B cell (primary cell): ENCODE data around the gene TMEM92. TPM values are rescaled to one million over a fixed set of nuclear protein-coding genes. Genes with fewer than 3 reads are reported as not detected.

ENCODE experiments used
- ATAC-seq: fragments of 200-7000 bp; cut with Tn5 transposase; one replicate; pipeline ENCODE4 v1.10.0; 2021; ENCODE audit warnings: low read depth, mild to moderate bottlenecking, moderate number of reproducible peaks, moderate library complexity
- CTCF ChIA-PET: fragments of 350-600 bp; sonication (Branson Sonifier 250); formaldehyde crosslinking; loops from one replicate; lab custom pipeline; 2021; ENCODE audit warnings: antibody characterized with exemption, inconsistent platforms; lab: Charles Lee
- POLR2A ChIA-PET: fragments of 350-600 bp; sonication (Branson Sonifier 250); formaldehyde crosslinking; loops from one replicate; lab custom pipeline; 2021; ENCODE audit warnings: antibody characterized with exemption; lab: Charles Lee
- DNase-seq: peaks from one replicate; pipeline ENCODE4 v3.0.0; 2013
- H2AFZ ChIP-seq: 2 replicates; pipeline ENCODE4 v1.6.1; 2012; ENCODE audit warnings: mild to moderate bottlenecking, low read depth, low read length; ENCODE audit not compliant: insufficient read depth, poor library complexity, severe bottlenecking
- H3K27ac ChIP-seq, 2 donors: 1 replicate in 1 of 2; 2 replicates in 1 of 2; pipeline ENCODE4 v1.5.1; 2012 to 2013; ENCODE audit warnings: low read length in 2 of 2, mild to moderate bottlenecking in 2 of 2, moderate library complexity in 1 of 2
- H3K27me3 ChIP-seq, 4 experiments: fragments of 200-600 bp in 1 of 4; sonication (generic) in 1 of 4; replicated peaks in 1 of 4; 1 replicate in 2 of 4; 2 replicates in 2 of 4; pipeline versions ENCODE4 v1.6.1 to v1.7.0; 2013 to 2016; ENCODE audit warnings: low read length in 3 of 4, mild to moderate bottlenecking in 2 of 4, mixed read lengths in 1 of 4, moderate library complexity in 1 of 4; ENCODE audit not compliant: insufficient read depth in 4 of 4, control insufficient read depth in 3 of 4; ENCODE audit errors: control extremely low read depth in 1 of 4
- H3K36me3 ChIP-seq, 2 experiments: replicated peaks in 1 of 2; 1 replicate in 1 of 2; 2 replicates in 1 of 2; pipeline versions ENCODE4 v1.6.1 to v1.7.1; 2013; ENCODE audit warnings: low read length in 1 of 2; ENCODE audit not compliant: insufficient read depth in 2 of 2, control insufficient read depth in 1 of 2; ENCODE audit errors: control extremely low read depth in 1 of 2, extremely low read depth in 1 of 2
- H3K4me1 ChIP-seq, 2 donors: fragments of 200-600 bp in 1 of 2; sonication (generic) in 1 of 2; 1 replicate in 1 of 2; 2 replicates in 1 of 2; pipeline versions ENCODE4 v1.5.1 to v1.6.1; 2013 to 2017; ENCODE audit warnings: low read length in 2 of 2; ENCODE audit not compliant: control insufficient read depth in 2 of 2, insufficient read depth in 2 of 2
- H3K4me2 ChIP-seq: replicated peaks from 2 replicates; pipeline ENCODE3; 2012; ENCODE audit warnings: mild to moderate bottlenecking, low read depth, low read length; ENCODE audit not compliant: poor library complexity, severe bottlenecking
- H3K4me3 ChIP-seq, 5 experiments: fragments of 200-600 bp in 1 of 5; sonication (generic) in 1 of 5; 1 replicate in 3 of 5; 2 replicates in 2 of 5; pipeline versions ENCODE4 v1.5.1 to v1.7.0; 2011 to 2016; ENCODE audit warnings: low read length in 4 of 5, mild to moderate bottlenecking in 4 of 5, low read depth in 2 of 5, control low read depth in 1 of 5, moderate library complexity in 1 of 5; ENCODE audit not compliant: insufficient read depth in 1 of 5; ENCODE audit errors: control extremely low read depth in 1 of 5, extremely low read depth in 1 of 5
- H3K79me2 ChIP-seq: fragments of 200-600 bp; sonication (generic); one replicate; pipeline ENCODE4 v1.6.0; 2016; ENCODE audit warnings: low read length; ENCODE audit not compliant: control insufficient read depth, insufficient read depth
- H3K9ac ChIP-seq: fragments of 200-600 bp; sonication (generic); 2 replicates; pipeline ENCODE4 v1.6.1; 2017; ENCODE audit warnings: mild to moderate bottlenecking, low read length, moderate library complexity
- H3K9me3 ChIP-seq, 3 donors: one replicate each; pipeline versions ENCODE4 v1.6.1 to v1.7.1; 2013; ENCODE audit warnings: low read length in 2 of 3; ENCODE audit not compliant: control insufficient read depth in 2 of 3, insufficient read depth in 1 of 3; ENCODE audit errors: control extremely low read depth in 1 of 3
- H4K20me1 ChIP-seq: 2 replicates; pipeline ENCODE4 v1.6.0; 2012; ENCODE audit warnings: mild to moderate bottlenecking, low read length; ENCODE audit not compliant: insufficient read depth, control insufficient read depth, poor library complexity, severe bottlenecking
- H3K27ac Mint-ChIP-seq: one replicate; pipeline ENCODE4 v1.8.0; 2021; ENCODE audit warnings: mixed read lengths
- H3K27me3 Mint-ChIP-seq: one replicate; pipeline ENCODE4 v1.8.0; 2021; ENCODE audit warnings: mixed read lengths
- H3K4me1 Mint-ChIP-seq: one replicate; pipeline ENCODE4 v1.8.0; 2021; ENCODE audit warnings: mixed read lengths
- H3K4me3 Mint-ChIP-seq: one replicate; pipeline ENCODE4 v1.8.0; 2021; ENCODE audit warnings: mixed read lengths
- H3K9me3 Mint-ChIP-seq: one replicate; pipeline ENCODE4 v1.8.0; 2022; ENCODE audit warnings: mixed read lengths; ENCODE audit not compliant: insufficient read depth
- EZH2 ChIP-seq: IDR thresholded peaks from 2 replicates; pipeline ENCODE4 v1.6.1; 2012; ENCODE audit warnings: borderline replicate concordance, low read depth, mild to moderate bottlenecking, moderate library complexity, low read length; ENCODE audit not compliant: insufficient read depth, poor library complexity, severe bottlenecking
- WGBS: methylation state at CpG from one replicate; pipeline ENCODE4 v1.1.5; 2013; ENCODE audit warnings: missing lambda C conversion rate; ENCODE audit not compliant: insufficient coverage; 5-methylcytosine and 5-hydroxymethylcytosine counted together
- intact Hi-C: fragments of 100-400 bp; cut with micrococcal nuclease; formaldehyde crosslinking; loops from one replicate; pipeline ENCODE4 v1.10.0; 2022
- polyA plus RNA-seq: library from polyadenylated mRNA; depleted of rRNA; stranded (reverse); fragments of >200 nt; gene quantifications from 2 replicates; pipeline ENCODE4 v1.2.3, GENCODE V29; 2012
- total RNA-seq, 2 donors: library from RNA; stranded (reverse); fragments of 120-200 nt in 1 of 2; gene quantifications; 1 replicate in 1 of 2; 2 replicates in 1 of 2; pipeline versions ENCODE4 v1.2.3 to v1.2.4, GENCODE V29; 2013 to 2022
- TF ChIP-seq, protein P1 (sequence below): fragments of 200-600 bp; IDR thresholded peaks from one replicate; pipeline ENCODE4 v1.8.0; 2022; ENCODE audit warnings: antibody characterized with exemption, mild to moderate bottlenecking

TMEM92 gene
- total and polyA plus RNA-seq, 2 donors (not counting 1 experiment from before 2014, with no cell fraction given), result not detected

DNA sequence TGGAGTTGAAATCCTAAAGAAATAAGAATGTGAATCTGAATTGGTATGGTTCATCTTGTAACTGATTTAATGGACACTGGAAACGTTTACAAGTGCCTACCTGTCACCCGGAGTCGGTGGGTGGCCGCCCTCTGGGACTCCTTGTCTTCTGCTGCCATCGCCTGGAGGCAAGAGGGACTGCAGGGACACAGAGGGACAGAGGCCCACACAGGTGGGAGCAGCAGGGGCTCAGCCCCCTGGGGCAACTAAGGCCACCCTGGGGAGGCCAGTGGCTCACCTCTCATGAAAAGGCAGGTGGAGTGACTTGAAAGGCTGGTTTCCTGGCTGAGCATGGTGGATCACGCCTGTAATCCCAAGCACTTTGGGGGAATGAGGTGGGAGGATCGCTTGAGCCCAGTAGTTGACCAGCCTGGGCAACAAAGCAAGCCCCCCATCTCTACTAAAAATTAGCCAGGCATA lies 23.2 kb downstream of the TMEM92 start:
- Histone ChIP-seq H3K4me1 (no peaks in the 10 kb centered on the region), H3K9me3 (no peaks in the 10 kb centered on the region), H3K27ac (no peak overlapping the region), H3K4me2 (no peak overlapping the region), H3K79me2 (no peaks in the 10 kb centered on the region), H3K27me3 (no peaks in the 10 kb centered on the region), H2AFZ (no peak overlapping the region), H4K20me1 (no peaks in the 10 kb centered on the region), H3K36me3 (no peaks in the 10 kb centered on the region), H3K9ac (no peak overlapping the region), H3K4me3 (no peak overlapping the region)
- H3K9me3 Mint-ChIP-seq, result no peaks in the 10 kb centered on the region
- intact Hi-C loops, result loop anchor here (1.0 to 10.0 kb wide), 6 partner anchors 24 to 433 kb away; no protein-coding TSS in a partner anchor
- H3K27ac Mint-ChIP-seq, result peak overlapping the region; percentile 43
- TF ChIP-seq, protein P1, sequence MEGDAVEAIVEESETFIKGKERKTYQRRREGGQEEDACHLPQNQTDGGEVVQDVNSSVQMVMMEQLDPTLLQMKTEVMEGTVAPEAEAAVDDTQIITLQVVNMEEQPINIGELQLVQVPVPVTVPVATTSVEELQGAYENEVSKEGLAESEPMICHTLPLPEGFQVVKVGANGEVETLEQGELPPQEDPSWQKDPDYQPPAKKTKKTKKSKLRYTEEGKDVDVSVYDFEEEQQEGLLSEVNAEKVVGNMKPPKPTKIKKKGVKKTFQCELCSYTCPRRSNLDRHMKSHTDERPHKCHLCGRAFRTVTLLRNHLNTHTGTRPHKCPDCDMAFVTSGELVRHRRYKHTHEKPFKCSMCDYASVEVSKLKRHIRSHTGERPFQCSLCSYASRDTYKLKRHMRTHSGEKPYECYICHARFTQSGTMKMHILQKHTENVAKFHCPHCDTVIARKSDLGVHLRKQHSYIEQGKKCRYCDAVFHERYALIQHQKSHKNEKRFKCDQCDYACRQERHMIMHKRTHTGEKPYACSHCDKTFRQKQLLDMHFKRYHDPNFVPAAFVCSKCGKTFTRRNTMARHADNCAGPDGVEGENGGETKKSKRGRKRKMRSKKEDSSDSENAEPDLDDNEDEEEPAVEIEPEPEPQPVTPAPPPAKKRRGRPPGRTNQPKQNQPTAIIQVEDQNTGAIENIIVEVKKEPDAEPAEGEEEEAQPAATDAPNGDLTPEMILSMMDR, result peak; percentile 92
- TF ChIP-seq EZH2, result no peak
- 13% methylated on average over 6 of the region's 7 CpGs for WGBS
- DNase-seq (peak; percentile 81), ATAC-seq (peak; percentile 99)
- ChIA-PET POLR2A (interaction anchor here (0.6 kb wide), 2 partner anchors 203 to 954 kb away, joined by 4 to 7 read pairs; no protein-coding TSS in a partner anchor), CTCF (interaction anchor here (0.8 to 9.5 kb wide), 25 partner anchors 9 to 417 kb away, joined by 3 to 156 read pairs (median 4); partner anchors contain the start of genes COL1A1, ITGA3, PDK2 and TMEM92)
- no peaks in the 10 kb centered on the region for H3K4me1 Mint-ChIP-seq
- no peak overlapping the region for H3K4me3 Mint-ChIP-seq
- H3K27me3 Mint-ChIP-seq, result peaks cover 20% of the 10 kb centered on the region

DNA sequence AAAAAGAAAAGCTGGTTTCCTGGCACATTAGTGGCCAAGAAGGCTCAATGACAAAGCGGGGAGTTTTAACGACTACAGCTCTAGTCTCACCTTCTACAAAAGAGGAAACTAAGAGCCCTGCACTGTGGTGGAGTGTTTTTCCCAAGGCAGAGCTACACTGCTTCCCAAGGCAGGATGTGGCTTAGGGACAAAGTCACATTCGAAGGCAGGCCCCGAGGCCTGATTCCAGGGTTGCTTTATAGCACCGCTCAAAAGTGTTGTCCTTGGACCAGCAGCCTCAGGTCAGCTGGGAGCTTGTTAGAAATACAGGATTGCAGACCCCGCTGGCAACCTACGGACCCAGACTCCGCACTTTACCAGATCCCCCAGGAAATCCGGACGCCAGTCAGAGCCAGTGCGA lies 23.8 kb downstream of the TMEM92 start:
- H3K9me3 ChIP-seq, result no peaks in the 10 kb centered on the region
- no peak overlapping the region for H3K9ac ChIP-seq
- Mint-ChIP-seq H3K27ac (no peak overlapping the region), H3K4me3 (no peak overlapping the region), H3K9me3 (no peaks in the 10 kb centered on the region), H3K4me1 (no peaks in the 10 kb centered on the region), H3K27me3 (peaks cover 19% of the 10 kb centered on the region)
- H3K27ac ChIP-seq, result no peak overlapping the region
- no peaks in the 10 kb centered on the region for H4K20me1 ChIP-seq
- H3K4me3 ChIP-seq, result no peak overlapping the region
- DNase-seq (no peak), ATAC-seq (no peak)
- H3K4me2 ChIP-seq, result no peak overlapping the region
- no peaks in the 10 kb centered on the region for H3K4me1 ChIP-seq
- H3K36me3 ChIP-seq, result no peaks in the 10 kb centered on the region
- POLR2A ChIA-PET, result interaction anchor here (0.6 kb wide), 2 partner anchors 203 to 955 kb away, joined by 4 to 7 read pairs; no protein-coding TSS in a partner anchor
- CTCF ChIA-PET, result interaction anchor here (0.7 to 9.5 kb wide), 26 partner anchors 8 to 418 kb away, joined by 3 to 156 read pairs (median 4); partner anchors contain the start of genes COL1A1, PDK2 and TMEM92
- intact Hi-C loops, result loop anchor here (10.0 kb wide), 1 partner anchor 433 kb away; no protein-coding TSS in a partner anchor
- no peaks in the 10 kb centered on the region for H3K79me2 ChIP-seq
- 32% methylated on average over 3 of the region's 11 CpGs for WGBS
- no peak overlapping the region for H2AFZ ChIP-seq
- TF ChIP-seq, protein P1, result no peak
- TF ChIP-seq EZH2, result no peak
- H3K27me3 ChIP-seq, result peaks cover 0 to 2% (median 0%) of the 10 kb centered on the region in 4 experiments
